GM23338 (cell line): Measurements from ENCODE around the gene SARDH. TPM values are rescaled to one million over a fixed set of nuclear protein-coding genes. Genes with fewer than 3 reads are reported as not detected.

Experiments
- ATAC-seq: fragments of 200-7000 bp; cut with Tn5 transposase; 3 replicates; pipeline ENCODE4 v1.9.1; 2020
- DNase-seq: peaks from one replicate; pipeline ENCODE4 v3.0.0-alpha.2; 2015; ENCODE audit warnings: low spot score
- H2AFZ ChIP-seq: fragments of 200-600 bp; sonication (generic); 2 replicates; pipeline ENCODE4 v1.8.0; 2016; ENCODE audit warnings: antibody characterized with exemption, mild to moderate bottlenecking, moderate library complexity
- H3F3A ChIP-seq: fragments of 200-600 bp; sonication (generic); replicated peaks from 2 replicates; pipeline ENCODE4 v1.8.0; 2017; ENCODE audit warnings: antibody characterized with exemption, mixed run types, low read depth
- H3K27ac ChIP-seq: fragments of 200-600 bp; sonication (generic); 2 replicates; pipeline ENCODE4 v1.6.1; 2016; ENCODE audit warnings: low read depth
- H3K27me3 ChIP-seq: fragments of 200-600 bp; sonication (generic); 2 replicates; pipeline ENCODE4 v1.8.0; 2016; ENCODE audit warnings: mild to moderate bottlenecking, mixed run types, moderate library complexity; ENCODE audit not compliant: insufficient read depth
- H3K36me3 ChIP-seq: fragments of 200-600 bp; sonication (generic); 2 replicates; pipeline ENCODE4 v1.8.0; 2016; ENCODE audit warnings: mild to moderate bottlenecking; ENCODE audit not compliant: insufficient read depth
- H3K4me1 ChIP-seq: fragments of 200-600 bp; sonication (generic); 2 replicates; pipeline ENCODE4 v1.8.0; 2016; ENCODE audit warnings: mild to moderate bottlenecking, moderate library complexity; ENCODE audit not compliant: insufficient read depth
- H3K4me2 ChIP-seq: fragments of 200-600 bp; sonication (generic); 2 replicates; pipeline ENCODE4 v1.7.1; 2017; ENCODE audit warnings: mixed run types
- H3K4me3 ChIP-seq: fragments of 200-600 bp; sonication (generic); 2 replicates; pipeline ENCODE4 v1.6.1; 2016; ENCODE audit warnings: mixed run types
- H3K79me2 ChIP-seq: fragments of 200-600 bp; sonication (generic); replicated peaks from 2 replicates; pipeline ENCODE4 v1.8.0; 2017; ENCODE audit warnings: mild to moderate bottlenecking; ENCODE audit not compliant: insufficient read depth
- H3K9me2 ChIP-seq: fragments of 200-600 bp; sonication (generic); 2 replicates; pipeline ENCODE4 v1.8.0; 2017; ENCODE audit not compliant: insufficient read depth
- H4K20me1 ChIP-seq: fragments of 200-600 bp; sonication (generic); replicated peaks from 2 replicates; pipeline ENCODE4 v1.8.0; 2017; ENCODE audit warnings: mild to moderate bottlenecking; ENCODE audit not compliant: insufficient read depth
- H3K27ac Mint-ChIP-seq: 2 replicates; pipeline ENCODE4 v1.8.0; 2020; ENCODE audit warnings: inconsistent platforms, mild to moderate bottlenecking, moderate library complexity, mixed read lengths
- H3K27me3 Mint-ChIP-seq: 3 replicates; pipeline ENCODE4 v1.8.0; 2022; ENCODE audit warnings: low read depth, mild to moderate bottlenecking, moderate library complexity, mixed read lengths, inconsistent platforms; ENCODE audit not compliant: insufficient read depth, poor library complexity
- H3K36me3 Mint-ChIP-seq: 3 replicates; pipeline ENCODE4 v1.8.0; 2021; ENCODE audit warnings: low read depth, mild to moderate bottlenecking, inconsistent platforms, moderate library complexity, mixed read lengths
- H3K4me1 Mint-ChIP-seq: 3 replicates; pipeline ENCODE4 v1.8.0; 2020; ENCODE audit warnings: mild to moderate bottlenecking, inconsistent platforms, mixed read lengths
- H3K4me3 Mint-ChIP-seq: 3 replicates; pipeline ENCODE4 v1.8.0; 2021; ENCODE audit warnings: moderate library complexity, mild to moderate bottlenecking, inconsistent platforms, mixed read lengths
- H3K9me3 Mint-ChIP-seq: 3 replicates; pipeline ENCODE4 v1.8.0; 2020; ENCODE audit warnings: moderate library complexity, mild to moderate bottlenecking, inconsistent platforms, mixed read lengths
- CREB1 ChIP-seq: fragments of 250-450 bp; sonication (Bioruptor Pico); IDR thresholded peaks from 2 replicates; pipeline ENCODE4 v1.5.0; 2020; ENCODE audit warnings: low read depth, mild to moderate bottlenecking, moderate library complexity
- NANOG ChIP-seq: IDR thresholded peaks from 2 replicates; pipeline ENCODE4 v1.6.1; 2016; ENCODE audit warnings: antibody characterized with exemption, borderline replicate concordance
- POLR2AphosphoS5 ChIP-seq: IDR thresholded peaks from 2 replicates; pipeline ENCODE4 v1.6.1; 2016; ENCODE audit warnings: antibody characterized with exemption, low read depth
- REST ChIP-seq: IDR thresholded peaks from one replicate; pipeline ENCODE4 v1.6.1; 2018; ENCODE audit warnings: antibody characterized with exemption; ENCODE audit not compliant: unreplicated experiment
- STAT1 ChIP-seq: IDR thresholded peaks from one replicate; pipeline ENCODE4 v1.6.1; 2016; ENCODE audit warnings: antibody characterized with exemption; ENCODE audit not compliant: unreplicated experiment
- ZNF114 ChIP-seq: fragments of 250-450 bp; sonication (Bioruptor Pico); IDR thresholded peaks from 2 replicates; pipeline ENCODE4 v1.5.0; 2020; ENCODE audit warnings: mild to moderate bottlenecking, moderate library complexity
- ZNF331 ChIP-seq: fragments of 250-450 bp; sonication (Bioruptor Pico); IDR thresholded peaks from 2 replicates; pipeline ENCODE4 v1.5.0; 2020; ENCODE audit warnings: low read depth, mild to moderate bottlenecking, moderate library complexity
- polyA plus RNA-seq: library from polyadenylated mRNA; unstranded; fragments of >200 nt; fragmentation: Nextera tagmentation; extraction: Ambion mirVana; gene quantifications from 2 replicates; pipeline ENCODE4 v1.2.1, GENCODE V29; 2016
- total RNA-seq: library from RNA; depleted of rRNA; stranded (reverse); fragments of >200 nt; shearing (Covaris generic); gene quantifications from 2 replicates; pipeline ENCODE4 v1.2.3, GENCODE V29; 2014
- TF ChIP-seq, protein P1 (sequence below), 2 experiments: fragments of 200-600 bp in 1 of 2; sonication (generic) in 1 of 2; conservative IDR thresholded peaks; 2 replicates each; pipeline versions ENCODE4 v1.5.1 to v1.6.1; 2016 to 2017; ENCODE audit warnings: antibody characterized with exemption in 2 of 2, low read depth in 2 of 2, mild to moderate bottlenecking in 2 of 2, moderate library complexity in 1 of 2
- TF ChIP-seq, protein P2 (sequence below): fragments of 250-450 bp; sonication (Bioruptor Pico); IDR thresholded peaks from 2 replicates; pipeline ENCODE4 v1.5.0; 2020; ENCODE audit warnings: mild to moderate bottlenecking, moderate library complexity
- TF ChIP-seq, protein P3 (sequence below): IDR thresholded peaks from 2 replicates; pipeline ENCODE4 v1.6.1; 2016; ENCODE audit warnings: antibody characterized with exemption

SARDH gene
- total and polyA plus RNA-seq, 2 experiments from 2014 or later: 2.8 to 10.4 TPM

DNA sequence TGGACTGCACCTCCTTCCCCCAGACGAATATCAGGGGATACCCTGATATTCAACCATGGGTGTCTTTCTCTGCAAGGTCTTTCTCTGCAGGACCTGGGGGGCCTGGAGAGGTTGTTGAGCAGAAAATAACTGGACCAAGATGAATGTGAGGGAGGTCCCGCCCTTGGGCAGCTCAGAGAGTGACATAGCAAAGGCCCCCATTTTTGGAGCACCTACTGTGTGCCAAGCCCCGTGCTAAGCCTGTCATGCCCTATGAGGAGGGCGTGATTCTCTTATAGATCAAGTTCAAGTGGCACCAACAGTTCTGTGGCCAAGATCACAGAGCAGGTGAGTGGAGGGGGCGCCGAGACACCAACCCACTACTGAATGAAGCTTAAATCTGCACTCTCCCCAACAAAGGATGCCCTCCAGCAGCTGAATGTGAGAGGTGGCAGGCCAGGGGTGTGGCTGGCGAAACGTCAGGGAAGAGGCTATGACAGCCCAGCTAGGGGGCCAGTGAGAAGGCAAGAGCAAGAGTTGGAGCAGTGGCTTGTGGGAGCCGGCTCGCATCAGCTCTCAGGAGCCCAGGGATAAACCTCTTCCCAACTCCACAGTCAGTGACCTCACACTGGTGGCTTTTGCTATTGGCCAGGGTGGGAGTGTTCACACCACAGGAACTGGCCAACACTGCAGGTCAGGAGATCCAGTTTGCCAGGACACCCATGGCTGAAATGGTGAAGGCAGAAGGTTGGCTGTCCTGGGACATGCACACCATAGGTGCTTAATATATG, 5.3 kb downstream of the SARDH start:
- Histone ChIP-seq H2AFZ (no peak overlapping the region), H3F3A (no peaks in the 10 kb centered on the region), H3K79me2 (no peaks in the 10 kb centered on the region), H3K9me2 (no peaks in the 10 kb centered on the region), H3K27me3 (no peaks in the 10 kb centered on the region), H3K27ac (no peak overlapping the region), H3K4me1 (peaks cover 14% of the 10 kb centered on the region), H4K20me1 (no peaks in the 10 kb centered on the region), H3K4me3 (no peak overlapping the region), H3K4me2 (no peak overlapping the region), H3K36me3 (no peaks in the 10 kb centered on the region)
- TF ChIP-seq, protein P1, sequence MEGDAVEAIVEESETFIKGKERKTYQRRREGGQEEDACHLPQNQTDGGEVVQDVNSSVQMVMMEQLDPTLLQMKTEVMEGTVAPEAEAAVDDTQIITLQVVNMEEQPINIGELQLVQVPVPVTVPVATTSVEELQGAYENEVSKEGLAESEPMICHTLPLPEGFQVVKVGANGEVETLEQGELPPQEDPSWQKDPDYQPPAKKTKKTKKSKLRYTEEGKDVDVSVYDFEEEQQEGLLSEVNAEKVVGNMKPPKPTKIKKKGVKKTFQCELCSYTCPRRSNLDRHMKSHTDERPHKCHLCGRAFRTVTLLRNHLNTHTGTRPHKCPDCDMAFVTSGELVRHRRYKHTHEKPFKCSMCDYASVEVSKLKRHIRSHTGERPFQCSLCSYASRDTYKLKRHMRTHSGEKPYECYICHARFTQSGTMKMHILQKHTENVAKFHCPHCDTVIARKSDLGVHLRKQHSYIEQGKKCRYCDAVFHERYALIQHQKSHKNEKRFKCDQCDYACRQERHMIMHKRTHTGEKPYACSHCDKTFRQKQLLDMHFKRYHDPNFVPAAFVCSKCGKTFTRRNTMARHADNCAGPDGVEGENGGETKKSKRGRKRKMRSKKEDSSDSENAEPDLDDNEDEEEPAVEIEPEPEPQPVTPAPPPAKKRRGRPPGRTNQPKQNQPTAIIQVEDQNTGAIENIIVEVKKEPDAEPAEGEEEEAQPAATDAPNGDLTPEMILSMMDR (conservative IDR thresholded peaks at IDR 0.05; ENCODE audit: low read depth in 2 of 2): no peak
- TF ChIP-seq, protein P2, sequence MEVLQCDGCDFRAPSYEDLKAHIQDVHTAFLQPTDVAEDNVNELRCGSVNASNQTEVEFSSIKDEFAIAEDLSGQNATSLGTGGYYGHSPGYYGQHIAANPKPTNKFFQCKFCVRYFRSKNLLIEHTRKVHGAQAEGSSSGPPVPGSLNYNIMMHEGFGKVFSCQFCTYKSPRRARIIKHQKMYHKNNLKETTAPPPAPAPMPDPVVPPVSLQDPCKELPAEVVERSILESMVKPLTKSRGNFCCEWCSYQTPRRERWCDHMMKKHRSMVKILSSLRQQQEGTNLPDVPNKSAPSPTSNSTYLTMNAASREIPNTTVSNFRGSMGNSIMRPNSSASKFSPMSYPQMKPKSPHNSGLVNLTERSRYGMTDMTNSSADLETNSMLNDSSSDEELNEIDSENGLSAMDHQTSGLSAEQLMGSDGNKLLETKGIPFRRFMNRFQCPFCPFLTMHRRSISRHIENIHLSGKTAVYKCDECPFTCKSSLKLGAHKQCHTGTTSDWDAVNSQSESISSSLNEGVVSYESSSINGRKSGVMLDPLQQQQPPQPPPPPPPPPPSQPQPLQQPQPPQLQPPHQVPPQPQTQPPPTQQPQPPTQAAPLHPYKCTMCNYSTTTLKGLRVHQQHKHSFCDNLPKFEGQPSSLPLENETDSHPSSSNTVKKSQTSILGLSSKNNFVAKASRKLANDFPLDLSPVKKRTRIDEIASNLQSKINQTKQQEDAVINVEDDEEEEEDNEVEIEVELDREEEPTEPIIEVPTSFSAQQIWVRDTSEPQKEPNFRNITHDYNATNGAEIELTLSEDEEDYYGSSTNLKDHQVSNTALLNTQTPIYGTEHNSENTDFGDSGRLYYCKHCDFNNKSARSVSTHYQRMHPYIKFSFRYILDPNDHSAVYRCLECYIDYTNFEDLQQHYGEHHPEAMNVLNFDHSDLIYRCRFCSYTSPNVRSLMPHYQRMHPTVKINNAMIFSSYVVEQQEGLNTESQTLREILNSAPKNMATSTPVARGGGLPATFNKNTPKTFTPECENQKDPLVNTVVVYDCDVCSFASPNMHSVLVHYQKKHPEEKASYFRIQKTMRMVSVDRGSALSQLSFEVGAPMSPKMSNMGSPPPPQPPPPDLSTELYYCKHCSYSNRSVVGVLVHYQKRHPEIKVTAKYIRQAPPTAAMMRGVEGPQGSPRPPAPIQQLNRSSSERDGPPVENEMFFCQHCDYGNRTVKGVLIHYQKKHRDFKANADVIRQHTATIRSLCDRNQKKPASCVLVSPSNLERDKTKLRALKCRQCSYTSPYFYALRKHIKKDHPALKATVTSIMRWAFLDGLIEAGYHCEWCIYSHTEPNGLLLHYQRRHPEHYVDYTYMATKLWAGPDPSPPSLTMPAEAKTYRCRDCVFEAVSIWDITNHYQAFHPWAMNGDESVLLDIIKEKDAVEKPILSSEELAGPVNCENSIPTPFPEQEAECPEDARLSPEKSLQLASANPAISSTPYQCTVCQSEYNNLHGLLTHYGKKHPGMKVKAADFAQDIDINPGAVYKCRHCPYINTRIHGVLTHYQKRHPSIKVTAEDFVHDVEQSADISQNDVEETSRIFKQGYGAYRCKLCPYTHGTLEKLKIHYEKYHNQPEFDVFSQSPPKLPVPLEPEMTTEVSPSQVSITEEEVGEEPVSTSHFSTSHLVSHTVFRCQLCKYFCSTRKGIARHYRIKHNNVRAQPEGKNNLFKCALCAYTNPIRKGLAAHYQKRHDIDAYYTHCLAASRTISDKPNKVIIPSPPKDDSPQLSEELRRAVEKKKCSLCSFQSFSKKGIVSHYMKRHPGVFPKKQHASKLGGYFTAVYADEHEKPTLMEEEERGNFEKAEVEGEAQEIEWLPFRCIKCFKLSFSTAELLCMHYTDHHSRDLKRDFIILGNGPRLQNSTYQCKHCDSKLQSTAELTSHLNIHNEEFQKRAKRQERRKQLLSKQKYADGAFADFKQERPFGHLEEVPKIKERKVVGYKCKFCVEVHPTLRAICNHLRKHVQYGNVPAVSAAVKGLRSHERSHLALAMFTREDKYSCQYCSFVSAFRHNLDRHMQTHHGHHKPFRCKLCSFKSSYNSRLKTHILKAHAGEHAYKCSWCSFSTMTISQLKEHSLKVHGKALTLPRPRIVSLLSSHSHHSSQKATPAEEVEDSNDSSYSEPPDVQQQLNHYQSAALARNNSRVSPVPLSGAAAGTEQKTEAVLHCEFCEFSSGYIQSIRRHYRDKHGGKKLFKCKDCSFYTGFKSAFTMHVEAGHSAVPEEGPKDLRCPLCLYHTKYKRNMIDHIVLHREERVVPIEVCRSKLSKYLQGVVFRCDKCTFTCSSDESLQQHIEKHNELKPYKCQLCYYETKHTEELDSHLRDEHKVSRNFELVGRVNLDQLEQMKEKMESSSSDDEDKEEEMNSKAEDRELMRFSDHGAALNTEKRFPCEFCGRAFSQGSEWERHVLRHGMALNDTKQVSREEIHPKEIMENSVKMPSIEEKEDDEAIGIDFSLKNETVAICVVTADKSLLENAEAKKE (CRISPR knock-in tag): no peak
- TF ChIP-seq ZNF114 (CRISPR knock-in tag) (no peak), ZNF331 (CRISPR knock-in tag) (no peak), CREB1 (CRISPR knock-in tag) (no peak), NANOG (no peak), STAT1 (no peak), POLR2AphosphoS5 (no peak), REST (no peak)
- TF ChIP-seq, protein P3, sequence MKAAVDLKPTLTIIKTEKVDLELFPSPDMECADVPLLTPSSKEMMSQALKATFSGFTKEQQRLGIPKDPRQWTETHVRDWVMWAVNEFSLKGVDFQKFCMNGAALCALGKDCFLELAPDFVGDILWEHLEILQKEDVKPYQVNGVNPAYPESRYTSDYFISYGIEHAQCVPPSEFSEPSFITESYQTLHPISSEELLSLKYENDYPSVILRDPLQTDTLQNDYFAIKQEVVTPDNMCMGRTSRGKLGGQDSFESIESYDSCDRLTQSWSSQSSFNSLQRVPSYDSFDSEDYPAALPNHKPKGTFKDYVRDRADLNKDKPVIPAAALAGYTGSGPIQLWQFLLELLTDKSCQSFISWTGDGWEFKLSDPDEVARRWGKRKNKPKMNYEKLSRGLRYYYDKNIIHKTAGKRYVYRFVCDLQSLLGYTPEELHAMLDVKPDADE: no peak
- Mint-ChIP-seq H3K9me3 (no peaks in the 10 kb centered on the region; the same call in 2 of the 3 replicates), H3K36me3 (no peaks in the 10 kb centered on the region; the same call in 2 of the 3 replicates), H3K4me1 (peaks cover 26% of the 10 kb centered on the region), H3K27ac (no peak overlapping the region), H3K27me3 (peaks cover 10% of the 10 kb centered on the region), H3K4me3 (no peak overlapping the region)
- no peak for ATAC-seq
- no peak for DNase-seq
